Measurements from ENCODE around the gene COQ3.

Gene COQ3

DNA sequence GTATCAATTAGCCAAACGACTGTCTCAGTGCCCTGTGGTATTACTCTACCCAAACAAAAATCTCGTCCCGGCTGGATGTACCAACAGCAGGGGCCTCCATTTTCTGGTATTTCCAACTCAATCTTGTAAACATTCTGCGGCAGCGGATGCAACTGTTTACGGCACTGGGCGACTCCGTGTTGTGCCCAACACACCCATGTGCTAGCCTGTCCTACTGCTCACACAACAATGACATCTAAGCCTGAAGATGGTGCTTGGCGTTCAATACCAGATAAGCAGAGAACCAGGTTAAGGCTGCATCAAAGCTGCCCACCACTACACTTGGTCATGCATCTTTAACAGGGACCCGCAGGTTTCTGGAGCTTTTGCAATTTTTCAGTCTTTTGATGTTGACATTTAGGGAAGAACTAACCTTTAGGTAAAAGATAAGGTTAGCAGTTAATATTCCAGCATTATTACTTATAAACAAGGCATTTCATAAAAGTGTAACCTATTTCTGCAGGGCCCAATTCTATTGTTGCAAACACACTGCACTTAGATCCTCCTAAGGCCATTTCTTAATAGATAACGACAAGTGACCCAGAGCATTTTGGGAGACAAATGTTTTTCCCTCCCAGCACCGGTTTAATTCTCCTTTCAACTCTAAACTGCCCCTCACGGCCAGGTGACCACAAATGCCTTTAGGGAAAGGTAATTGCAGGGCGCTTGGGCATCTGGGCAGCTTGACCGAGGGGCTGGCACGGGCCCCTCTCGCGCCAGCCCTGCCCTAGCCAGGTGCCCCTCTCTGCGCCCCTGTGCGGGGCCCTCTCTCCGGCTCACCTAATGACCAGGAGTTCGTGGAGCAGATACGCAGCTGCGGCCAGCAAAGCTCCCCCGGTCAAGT is 45.5 kb downstream of the COQ3 start:
- H3K27ac ChIP-seq: no peak overlapping the region
- in situ Hi-C loops (cut with HindIII; ENCODE audit: low pct_ligation_motif_present, low sequenced_read_pairs): no loop called here
- H3K27me3 ChIP-seq (replicated peaks): no peaks in the 10 kb centered on the region
- H3K4me3 ChIP-seq (ENCODE audit: low read depth, low read length): peak overlapping the region; percentile 65
- TF ChIP-seq, protein P1, sequence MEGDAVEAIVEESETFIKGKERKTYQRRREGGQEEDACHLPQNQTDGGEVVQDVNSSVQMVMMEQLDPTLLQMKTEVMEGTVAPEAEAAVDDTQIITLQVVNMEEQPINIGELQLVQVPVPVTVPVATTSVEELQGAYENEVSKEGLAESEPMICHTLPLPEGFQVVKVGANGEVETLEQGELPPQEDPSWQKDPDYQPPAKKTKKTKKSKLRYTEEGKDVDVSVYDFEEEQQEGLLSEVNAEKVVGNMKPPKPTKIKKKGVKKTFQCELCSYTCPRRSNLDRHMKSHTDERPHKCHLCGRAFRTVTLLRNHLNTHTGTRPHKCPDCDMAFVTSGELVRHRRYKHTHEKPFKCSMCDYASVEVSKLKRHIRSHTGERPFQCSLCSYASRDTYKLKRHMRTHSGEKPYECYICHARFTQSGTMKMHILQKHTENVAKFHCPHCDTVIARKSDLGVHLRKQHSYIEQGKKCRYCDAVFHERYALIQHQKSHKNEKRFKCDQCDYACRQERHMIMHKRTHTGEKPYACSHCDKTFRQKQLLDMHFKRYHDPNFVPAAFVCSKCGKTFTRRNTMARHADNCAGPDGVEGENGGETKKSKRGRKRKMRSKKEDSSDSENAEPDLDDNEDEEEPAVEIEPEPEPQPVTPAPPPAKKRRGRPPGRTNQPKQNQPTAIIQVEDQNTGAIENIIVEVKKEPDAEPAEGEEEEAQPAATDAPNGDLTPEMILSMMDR (IDR thresholded peaks at IDR 0.05; ENCODE audit: low read depth, low read length, missing control alignments): no peak
- H3K36me3 ChIP-seq (replicated peaks): no peaks in the 10 kb centered on the region
- DNase-seq: no peak

GRCh38 chr6:99347804-99348203 is 46.2 kb downstream of the COQ3 start:
- TF ChIP-seq, protein P1 (IDR thresholded peaks at IDR 0.05; ENCODE audit: low read depth, low read length, missing control alignments): no peak
- Histone ChIP-seq H3K36me3 (replicated peaks) (no peaks in the 10 kb centered on the region), H3K27me3 (replicated peaks) (no peaks in the 10 kb centered on the region), H3K4me3 (ENCODE audit: low read depth, low read length) (no peak overlapping the region), H3K27ac (no peak overlapping the region)
- DNase-seq: no peak
- in situ Hi-C loops (cut with HindIII; ENCODE audit: low pct_ligation_motif_present, low sequenced_read_pairs): no loop called here

GRCh38 chr6:99346595-99346994 is 47.4 kb downstream of the COQ3 start:
- TF ChIP-seq, protein P1 (IDR thresholded peaks at IDR 0.05; ENCODE audit: low read depth, low read length, missing control alignments): no peak
- Histone ChIP-seq H3K27me3 (replicated peaks) (no peaks in the 10 kb centered on the region), H3K27ac (no peak overlapping the region), H3K36me3 (replicated peaks) (no peaks in the 10 kb centered on the region), H3K4me3 (ENCODE audit: low read depth, low read length) (no peak overlapping the region)
- in situ Hi-C loops (cut with HindIII; ENCODE audit: low pct_ligation_motif_present, low sequenced_read_pairs): no loop called here
- DNase-seq: no peak

DNA sequence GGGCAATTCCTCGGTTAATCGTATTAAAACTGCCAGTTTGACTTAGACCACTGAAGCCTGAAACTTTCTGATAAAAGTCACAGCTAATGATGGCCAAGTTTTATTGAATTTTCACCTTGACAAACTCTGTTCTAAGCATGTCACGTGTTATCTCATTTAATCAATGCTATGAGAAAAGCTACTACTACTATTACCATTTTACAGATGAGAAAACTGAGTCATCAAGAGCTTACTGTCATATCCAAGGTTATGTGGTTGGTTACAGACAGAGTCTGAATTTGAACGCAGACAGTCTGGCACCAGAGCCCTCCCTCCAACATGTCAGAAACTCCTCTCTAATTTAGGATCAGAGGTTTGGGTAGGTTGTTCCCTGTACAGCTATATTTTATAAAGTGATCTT is 48.8 kb downstream of the COQ3 start:
- no peaks in the 10 kb centered on the region for H3K36me3 ChIP-seq (replicated peaks)
- no peak for DNase-seq
- H3K4me3 ChIP-seq (ENCODE audit: low read depth, low read length): no peak overlapping the region
- H3K27ac ChIP-seq: no peak overlapping the region
- in situ Hi-C loops (cut with HindIII; ENCODE audit: low pct_ligation_motif_present, low sequenced_read_pairs): no loop called here
- H3K27me3 ChIP-seq (replicated peaks): no peaks in the 10 kb centered on the region
- TF ChIP-seq, protein P1 (IDR thresholded peaks at IDR 0.05; ENCODE audit: low read depth, low read length, missing control alignments): no peak

GRCh38 chr6:99344289-99344688 is 49.7 kb downstream of the COQ3 start:
- DNase-seq: peak; percentile 16
- H3K27ac ChIP-seq: no peak overlapping the region
- H3K36me3 ChIP-seq (replicated peaks): no peaks in the 10 kb centered on the region
- TF ChIP-seq, protein P1 (IDR thresholded peaks at IDR 0.05; ENCODE audit: low read depth, low read length, missing control alignments): no peak
- H3K4me3 ChIP-seq (ENCODE audit: low read depth, low read length): no peak overlapping the region
- H3K27me3 ChIP-seq (replicated peaks): no peaks in the 10 kb centered on the region
- in situ Hi-C loops (cut with HindIII; ENCODE audit: low pct_ligation_motif_present, low sequenced_read_pairs): no loop called here
